ENCODE data around the gene SLC35B1.

The SLC35B1 gene

DNA sequence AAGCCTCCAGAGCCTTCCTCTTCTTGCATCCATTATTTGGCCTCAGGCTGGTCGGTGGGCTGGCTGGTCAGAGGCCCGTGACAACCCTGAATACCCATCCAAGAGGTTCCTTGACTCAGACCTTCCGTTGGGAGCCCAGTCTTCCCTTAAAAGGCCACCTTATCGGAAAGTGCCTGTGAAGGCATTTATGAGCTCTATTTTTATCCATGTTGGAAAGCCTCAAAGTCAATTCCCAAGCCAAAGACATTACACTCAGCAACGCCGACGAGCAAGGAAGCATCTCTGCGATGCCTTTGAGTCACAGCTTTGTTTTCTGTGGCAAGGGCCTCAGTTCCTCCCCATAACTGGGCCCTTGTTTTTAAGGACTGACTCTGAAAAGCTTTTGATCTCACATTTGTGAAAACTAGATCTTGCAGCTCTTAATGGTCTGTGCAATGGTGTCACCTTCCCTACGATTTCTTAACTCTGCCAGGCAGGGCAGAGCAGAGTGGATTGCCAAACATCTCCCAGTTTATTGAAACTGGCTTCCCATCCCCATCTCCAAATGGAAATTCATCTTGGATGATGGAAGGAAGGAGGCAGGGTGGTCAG, 16.6 kb downstream of the SLC35B1 start:
- TF ChIP-seq CTCF (conservative IDR thresholded peaks at IDR 0.05; ENCODE audit: low read length): no peak
- no peak for DNase-seq (ENCODE audit: low read depth)
- no peak overlapping the region for H3K4me3 ChIP-seq (ENCODE audit: low read length)

GRCh38 chr17:49690256-49690655, 17.5 kb downstream of the SLC35B1 start:
- DNase-seq (ENCODE audit: low read depth): no peak
- no peak for TF ChIP-seq CTCF (conservative IDR thresholded peaks at IDR 0.05; ENCODE audit: low read length)
- no peak overlapping the region for H3K4me3 ChIP-seq (ENCODE audit: low read length)

DNA sequence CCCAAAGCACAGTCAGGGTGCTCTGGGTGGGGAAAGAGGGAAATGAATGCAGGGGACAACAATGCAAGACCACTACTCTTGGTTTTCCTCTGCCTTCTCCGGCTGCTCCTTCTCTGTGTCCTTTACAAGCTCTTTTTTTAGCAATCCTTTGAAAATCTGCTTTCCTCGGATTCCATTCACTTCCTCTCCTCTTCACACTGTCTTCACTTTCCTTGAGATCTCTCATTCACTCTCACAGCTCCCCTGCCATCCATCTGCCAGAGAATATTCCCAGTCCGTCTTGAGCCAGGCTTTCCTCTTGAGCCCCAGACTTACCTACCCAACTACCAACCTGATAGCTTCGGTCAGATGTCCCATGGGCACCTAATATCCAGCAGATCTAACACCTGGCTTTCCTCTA, 18.9 kb downstream of the SLC35B1 start:
- no peak for TF ChIP-seq CTCF (conservative IDR thresholded peaks at IDR 0.05; ENCODE audit: low read length)

GRCh38 chr17:49687878-49688491, 19.8 kb downstream of the SLC35B1 start:
- no peak overlapping the region for H3K4me3 ChIP-seq (ENCODE audit: low read length)
- DNase-seq (ENCODE audit: low read depth): peak; percentile 22
- no peak for TF ChIP-seq CTCF (conservative IDR thresholded peaks at IDR 0.05; ENCODE audit: low read length)

More for the DNA sequence above, 18.9 kb downstream of the SLC35B1 start:
- no peak overlapping the region for H3K4me3 ChIP-seq (ENCODE audit: low read length)
- no peak for DNase-seq (ENCODE audit: low read depth)

- TF ChIP-seq CTCF (conservative IDR thresholded peaks at IDR 0.05; ENCODE audit: low read length): no peak
- DNase-seq (ENCODE audit: low read depth): no peak
Measured at GRCh38 chr17:49681106-49681979, 26.4 kb downstream of the SLC35B1 start.

GRCh38 chr17:49680314-49680713, 27.4 kb downstream of the SLC35B1 start:
- no peak overlapping the region for H3K4me3 ChIP-seq (ENCODE audit: low read length)
- no peak for TF ChIP-seq CTCF (conservative IDR thresholded peaks at IDR 0.05; ENCODE audit: low read length)
- no peak for DNase-seq (ENCODE audit: low read depth)

More at GRCh38 chr17:49681106-49681979, 26.4 kb downstream of the SLC35B1 start:
- no peak overlapping the region for H3K4me3 ChIP-seq (ENCODE audit: low read length)
